ENCODE results near the gene TWSG1. TPM values are rescaled to one million over a fixed set of nuclear protein-coding genes. Genes with fewer than 3 reads are reported as not detected.

The TWSG1 gene
- total RNA-seq, 6 experiments from 2014 or later, result 3.7 to 11.3 (median 5.9) TPM

DNA sequence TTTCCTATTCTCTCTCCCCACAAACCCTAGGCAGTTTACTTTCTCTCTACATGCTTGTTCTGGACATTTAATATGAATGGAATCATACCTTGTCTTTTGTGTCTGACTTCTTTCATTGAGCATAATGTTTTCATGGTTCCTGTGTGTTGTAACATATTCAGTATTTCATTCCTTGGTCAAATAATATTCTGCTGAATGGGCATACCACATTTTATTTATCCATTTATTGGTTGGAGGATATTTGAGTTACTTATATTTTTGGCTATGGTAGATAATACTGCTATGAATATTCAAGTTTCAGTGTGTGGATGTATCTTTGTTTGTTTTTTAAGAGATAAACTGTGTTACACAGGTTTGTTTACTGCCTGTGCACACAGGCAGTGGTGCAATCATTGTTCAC is 9.0 kb downstream of the TWSG1 start:
- no peaks in the 10 kb centered on the region for H3K36me3 ChIP-seq
- no peak for TF ChIP-seq POLR2A (IDR thresholded peaks at IDR 0.05)
- TF ChIP-seq, protein P1, sequence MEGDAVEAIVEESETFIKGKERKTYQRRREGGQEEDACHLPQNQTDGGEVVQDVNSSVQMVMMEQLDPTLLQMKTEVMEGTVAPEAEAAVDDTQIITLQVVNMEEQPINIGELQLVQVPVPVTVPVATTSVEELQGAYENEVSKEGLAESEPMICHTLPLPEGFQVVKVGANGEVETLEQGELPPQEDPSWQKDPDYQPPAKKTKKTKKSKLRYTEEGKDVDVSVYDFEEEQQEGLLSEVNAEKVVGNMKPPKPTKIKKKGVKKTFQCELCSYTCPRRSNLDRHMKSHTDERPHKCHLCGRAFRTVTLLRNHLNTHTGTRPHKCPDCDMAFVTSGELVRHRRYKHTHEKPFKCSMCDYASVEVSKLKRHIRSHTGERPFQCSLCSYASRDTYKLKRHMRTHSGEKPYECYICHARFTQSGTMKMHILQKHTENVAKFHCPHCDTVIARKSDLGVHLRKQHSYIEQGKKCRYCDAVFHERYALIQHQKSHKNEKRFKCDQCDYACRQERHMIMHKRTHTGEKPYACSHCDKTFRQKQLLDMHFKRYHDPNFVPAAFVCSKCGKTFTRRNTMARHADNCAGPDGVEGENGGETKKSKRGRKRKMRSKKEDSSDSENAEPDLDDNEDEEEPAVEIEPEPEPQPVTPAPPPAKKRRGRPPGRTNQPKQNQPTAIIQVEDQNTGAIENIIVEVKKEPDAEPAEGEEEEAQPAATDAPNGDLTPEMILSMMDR (IDR thresholded peaks at IDR 0.05), result no peak
- intact Hi-C loops (cut with DNase I), result no loop called here

DNA sequence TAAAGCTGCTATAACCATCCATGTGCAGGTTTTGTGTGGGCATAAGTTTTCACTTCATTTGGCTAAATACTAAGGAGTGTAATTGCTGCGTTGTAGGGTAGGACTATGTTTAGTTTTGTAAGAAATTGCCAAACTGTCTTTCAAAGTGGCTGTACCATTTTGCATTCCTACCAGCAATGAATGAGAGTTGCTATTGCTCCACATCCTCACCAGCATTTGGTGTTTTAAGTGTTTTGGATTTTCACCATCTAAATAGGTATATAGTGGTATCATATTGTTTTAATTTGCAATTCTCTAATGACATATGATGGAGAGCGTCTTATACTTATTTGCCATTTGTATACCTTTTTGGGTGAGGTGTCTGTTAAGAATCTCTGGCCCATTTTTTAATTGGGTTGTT is 12.2 kb downstream of the TWSG1 start:
- H3K27me3 ChIP-seq, result no peaks in the 10 kb centered on the region
- WGBS (ENCODE audit: insufficient coverage, low coverage, low lambda C conversion rate, missing lambda C conversion rate), result 79% methylated on average over 2 of the region's 2 CpGs
- no peak overlapping the region for H3K27ac ChIP-seq
- no peaks in the 10 kb centered on the region for H3K4me1 ChIP-seq
- no peak overlapping the region for H3K4me3 ChIP-seq
- TF ChIP-seq, protein P1 (IDR thresholded peaks at IDR 0.05), result no peak
- TF ChIP-seq POLR2A (IDR thresholded peaks at IDR 0.05), result no peak
- no peaks in the 10 kb centered on the region for H3K36me3 ChIP-seq
- ATAC-seq (no peak), DNase-seq (no peak)
- no peaks in the 10 kb centered on the region for H3K9me3 ChIP-seq
- intact Hi-C loops (cut with DNase I), result no loop called here

More for the DNA sequence above, 9.0 kb downstream of the TWSG1 start:
- H3K9me3 ChIP-seq, result no peaks in the 10 kb centered on the region
- H3K27me3 ChIP-seq, result no peaks in the 10 kb centered on the region
- no peak overlapping the region for H3K4me3 ChIP-seq
- no peak overlapping the region for H3K27ac ChIP-seq
- DNase-seq (no peak), ATAC-seq (no peak)
- no peaks in the 10 kb centered on the region for H3K4me1 ChIP-seq

DNA sequence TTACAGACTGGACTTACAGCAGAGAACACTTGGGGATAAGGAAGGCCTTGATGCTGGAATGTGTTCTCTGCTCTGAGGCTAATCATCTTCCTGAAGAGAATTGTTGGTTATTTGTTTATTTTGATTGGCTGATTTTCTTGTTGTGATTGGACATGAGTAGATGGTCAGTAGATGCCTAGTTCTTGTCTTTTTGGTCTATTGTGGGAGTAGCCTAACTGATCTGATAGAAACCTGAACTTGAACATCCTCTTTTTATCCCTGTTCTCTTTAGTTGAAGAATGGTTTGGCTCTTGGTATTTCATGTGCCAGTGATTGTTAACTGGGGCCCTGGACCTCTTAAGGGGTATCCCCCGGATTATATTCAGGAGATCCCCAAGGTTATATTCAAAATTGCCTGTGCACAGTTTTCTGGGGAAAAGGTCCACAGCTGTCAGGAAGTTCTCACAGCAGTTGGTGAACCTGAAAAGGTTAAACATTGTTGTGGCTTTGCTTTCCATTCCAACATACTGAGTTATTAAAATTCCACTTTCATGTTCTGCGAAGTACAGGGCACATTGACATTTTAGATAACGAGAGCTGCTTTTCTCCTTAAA is 13.6 kb downstream of the TWSG1 start:
- ATAC-seq (no peak), DNase-seq (no peak)
- Histone ChIP-seq H3K9me3 (no peaks in the 10 kb centered on the region), H3K27ac (no peak overlapping the region), H3K4me1 (no peaks in the 10 kb centered on the region), H3K36me3 (no peaks in the 10 kb centered on the region), H3K27me3 (no peaks in the 10 kb centered on the region), H3K4me3 (no peak overlapping the region)
- 65% methylated on average over 3 of the region's 3 CpGs for WGBS (ENCODE audit: insufficient coverage, low coverage, low lambda C conversion rate, missing lambda C conversion rate)
- no peak for TF ChIP-seq POLR2A (IDR thresholded peaks at IDR 0.05)
- TF ChIP-seq, protein P1 (IDR thresholded peaks at IDR 0.05), result no peak
- intact Hi-C loops (cut with DNase I), result no loop called here

DNA sequence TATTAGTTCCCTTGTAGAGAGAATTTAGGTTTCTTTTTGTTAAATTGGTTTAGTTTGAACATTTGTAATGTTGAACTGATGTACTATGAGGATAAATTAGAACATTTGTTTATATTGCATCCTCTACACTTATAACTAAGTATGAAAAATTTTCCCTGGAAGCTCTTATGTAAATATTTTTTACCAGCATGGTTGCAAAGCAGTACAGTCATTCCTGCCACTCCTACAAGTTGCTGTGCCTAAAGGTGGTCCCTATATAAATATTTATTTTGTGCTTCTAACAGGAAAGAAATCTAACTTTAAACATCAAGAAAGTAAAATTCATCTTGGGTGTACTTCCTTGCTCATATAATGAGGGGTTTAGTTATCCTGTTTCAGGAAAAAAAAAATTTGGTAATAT is 14.2 kb downstream of the TWSG1 start:
- Histone ChIP-seq H3K4me3 (no peak overlapping the region), H3K4me1 (no peaks in the 10 kb centered on the region), H3K36me3 (no peaks in the 10 kb centered on the region), H3K9me3 (no peaks in the 10 kb centered on the region), H3K27ac (no peak overlapping the region), H3K27me3 (no peaks in the 10 kb centered on the region)
- DNase-seq (no peak), ATAC-seq (no peak)
- TF ChIP-seq POLR2A (IDR thresholded peaks at IDR 0.05), result no peak
- TF ChIP-seq, protein P1 (IDR thresholded peaks at IDR 0.05), result no peak
- intact Hi-C loops (cut with DNase I), result no loop called here

DNA sequence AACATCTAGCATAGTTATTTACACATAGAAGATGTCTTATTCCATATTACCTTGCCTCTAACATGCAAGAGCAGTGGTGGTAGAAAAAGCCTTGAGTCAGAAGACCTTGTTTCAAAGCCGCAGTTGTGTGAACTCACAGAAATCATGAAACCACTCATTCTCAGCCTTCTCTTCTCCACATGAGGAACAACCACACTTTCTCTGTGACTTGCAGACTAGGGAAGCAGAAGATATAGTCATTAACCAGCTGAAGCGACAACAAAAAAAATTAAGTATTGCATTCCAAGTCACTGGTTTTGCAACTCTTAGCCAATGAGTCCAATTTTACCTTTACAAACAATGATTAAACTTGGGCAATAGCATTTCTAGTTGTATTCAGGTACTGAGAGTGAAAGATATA is 19.0 kb downstream of the TWSG1 start:
- Histone ChIP-seq H3K4me1 (no peaks in the 10 kb centered on the region), H3K27ac (no peak overlapping the region), H3K4me3 (no peak overlapping the region), H3K27me3 (no peaks in the 10 kb centered on the region), H3K36me3 (no peaks in the 10 kb centered on the region), H3K9me3 (no peaks in the 10 kb centered on the region)
- WGBS (ENCODE audit: insufficient coverage, low coverage, low lambda C conversion rate, missing lambda C conversion rate), result 64% methylated on average over 2 of the region's 2 CpGs
- intact Hi-C loops (cut with DNase I), result no loop called here
- DNase-seq (no peak), ATAC-seq (peak in 2 of 4 donors; percentile 34 to 57)
- TF ChIP-seq, protein P1 (IDR thresholded peaks at IDR 0.05), result no peak
- TF ChIP-seq POLR2A (IDR thresholded peaks at IDR 0.05), result no peak

Data from right lobe of liver (tissue), 6 donors.